ENCODE measurements around the gene BSG.
A peak's percentile ranks its signal among the peaks of the same experiment; 100 is the strongest.
"Not testable (repeated sequence)": the region's sequence is repeated elsewhere in the genome, so short reads cannot be mapped to it uniquely, and the experiment has no call there.

Gene BSG

DNA sequence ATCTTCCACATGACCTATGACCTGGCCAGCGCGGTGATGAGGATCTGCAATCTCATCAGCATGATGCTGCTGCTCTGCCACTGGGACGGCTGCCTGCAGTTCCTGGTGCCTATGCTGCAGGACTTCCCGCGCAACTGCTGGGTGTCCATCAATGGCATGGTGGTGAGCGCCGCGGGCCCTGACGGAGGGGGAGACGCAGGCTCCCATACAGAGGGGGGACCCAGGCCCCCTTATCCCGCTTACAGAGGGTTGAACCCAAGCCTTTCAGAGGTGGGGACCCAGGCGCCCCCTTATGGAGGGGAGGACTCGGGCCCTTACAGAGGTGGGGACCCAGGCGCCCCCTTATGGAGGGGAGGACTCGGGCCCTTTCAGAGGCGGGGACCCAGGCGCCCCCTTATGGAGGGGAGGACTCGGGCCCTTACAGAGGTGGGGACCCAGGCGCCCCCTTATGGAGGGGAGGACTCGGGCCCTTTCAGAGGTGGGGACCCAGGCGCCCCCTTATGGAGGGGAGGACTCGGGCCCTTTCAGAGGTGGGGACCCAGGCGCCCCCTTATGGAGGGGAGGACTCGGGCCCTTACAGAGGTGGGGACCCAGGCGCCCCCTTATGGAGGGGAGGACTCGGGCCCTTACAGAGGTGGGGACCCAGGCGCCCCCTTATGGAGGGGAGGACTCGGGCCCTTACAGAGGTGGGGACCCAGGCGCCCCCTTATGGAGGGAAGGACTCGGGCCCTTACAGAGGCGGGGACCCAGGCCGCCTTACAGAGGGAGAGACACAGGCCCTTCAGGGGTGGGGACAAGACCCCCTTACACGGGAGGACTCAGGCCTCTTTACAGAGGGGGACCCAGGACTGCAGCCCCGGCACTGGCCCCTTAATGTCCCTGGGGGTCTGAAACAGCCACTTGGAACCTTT, 32.9 kb downstream of the BSG start:
- DNase-seq, result not testable (repeated sequence)

DNA sequence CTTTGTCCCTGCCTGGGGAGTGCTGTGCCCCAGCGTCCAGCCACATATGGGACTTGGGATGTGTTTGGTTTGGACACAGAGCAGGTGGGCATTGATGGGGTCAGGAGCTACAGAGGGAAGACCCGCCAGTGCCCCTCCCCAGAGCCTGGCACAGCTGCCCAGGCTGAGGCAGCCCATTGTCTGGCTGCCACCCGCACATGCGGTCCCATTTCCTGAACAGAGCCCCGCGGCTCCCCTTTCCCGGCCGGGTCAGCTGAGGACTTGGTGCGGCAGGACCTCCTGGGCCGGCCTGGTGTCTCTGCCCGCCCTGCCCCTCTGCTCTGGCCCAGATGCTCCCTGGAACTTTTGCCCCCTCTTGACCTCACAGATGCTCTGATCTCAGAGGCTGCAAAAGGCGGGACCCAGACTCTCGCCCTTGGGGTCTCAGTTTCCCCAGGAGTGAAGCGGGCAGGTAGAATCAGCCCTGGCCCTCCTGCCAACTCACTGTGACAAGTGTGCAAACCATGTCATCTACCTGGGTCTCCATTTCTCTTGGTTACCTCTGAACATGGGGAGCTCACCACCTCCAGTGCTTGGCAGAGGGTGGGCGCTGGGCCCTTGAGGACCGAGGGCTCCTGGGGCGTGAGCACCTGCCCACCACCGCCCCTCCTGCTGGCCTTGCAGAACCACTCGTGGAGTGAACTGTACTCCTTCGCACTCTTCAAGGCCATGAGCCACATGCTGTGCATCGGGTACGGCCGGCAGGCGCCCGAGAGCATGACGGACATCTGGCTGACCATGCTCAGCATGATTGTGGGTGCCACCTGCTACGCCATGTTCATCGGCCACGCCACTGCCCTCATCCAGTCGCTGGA, 35.1 kb downstream of the BSG start:
- DNase-seq, result no peak

DNA sequence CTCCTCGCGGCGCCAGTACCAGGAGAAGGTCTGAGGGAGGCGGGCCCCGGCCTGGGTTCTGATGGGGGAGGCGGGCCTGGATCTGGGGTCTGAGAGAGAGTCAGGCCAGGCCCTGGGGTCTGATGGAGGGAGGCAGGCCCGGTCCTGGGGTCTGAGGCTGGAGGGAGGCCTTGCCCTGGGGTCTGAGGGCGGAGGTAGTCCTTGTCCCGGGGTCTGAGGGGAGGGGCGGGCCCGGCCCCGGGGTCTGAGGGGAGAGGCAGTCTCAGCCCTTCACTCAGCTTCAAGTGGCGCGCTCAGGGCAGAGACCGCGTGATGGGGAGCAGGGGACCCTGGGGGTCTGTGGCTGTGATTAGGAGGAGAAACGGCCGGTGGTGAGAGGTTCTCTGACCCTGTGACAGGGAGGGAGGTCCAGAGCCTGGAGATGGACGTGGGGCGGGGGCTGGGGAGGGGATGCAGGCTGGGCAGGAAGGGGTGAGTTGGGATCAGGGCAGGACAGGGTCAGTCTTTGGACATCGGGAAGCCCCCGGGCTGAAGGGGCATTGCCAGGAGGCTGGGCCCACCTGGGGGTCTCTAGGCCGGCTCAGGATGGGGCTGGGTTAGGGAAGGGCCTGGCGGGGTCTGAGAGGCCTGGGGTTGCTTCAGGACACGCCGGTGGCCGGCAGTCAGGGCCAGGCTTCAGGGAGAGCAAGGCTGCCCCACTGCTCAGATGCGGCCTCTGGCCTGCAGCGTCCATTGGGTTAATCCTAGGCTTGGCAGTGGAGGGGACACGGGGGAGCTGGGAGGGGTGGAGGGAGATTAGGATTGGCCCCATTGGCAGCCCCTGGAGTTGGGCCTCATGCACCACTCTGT, 36.0 kb downstream of the BSG start:
- no peak for DNase-seq

DNA sequence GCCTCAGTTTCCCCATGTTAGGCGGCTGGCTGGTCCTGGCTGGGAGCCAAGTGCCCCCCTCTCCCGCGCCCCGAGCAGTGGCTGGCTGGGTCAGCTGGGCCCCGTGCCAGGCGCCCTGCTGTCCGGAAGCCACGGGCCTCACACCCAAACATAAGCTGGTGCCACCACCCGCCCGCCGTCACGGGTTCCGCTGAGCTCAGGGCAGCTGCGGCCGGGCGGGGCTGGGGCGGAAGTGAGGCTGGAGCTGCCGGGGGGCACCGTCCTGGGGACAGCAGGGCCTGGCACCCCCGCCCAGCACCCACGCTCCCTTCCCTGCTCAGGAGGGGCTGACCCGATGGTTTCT, 36.6 kb downstream of the BSG start:
- no peak for DNase-seq

DNA sequence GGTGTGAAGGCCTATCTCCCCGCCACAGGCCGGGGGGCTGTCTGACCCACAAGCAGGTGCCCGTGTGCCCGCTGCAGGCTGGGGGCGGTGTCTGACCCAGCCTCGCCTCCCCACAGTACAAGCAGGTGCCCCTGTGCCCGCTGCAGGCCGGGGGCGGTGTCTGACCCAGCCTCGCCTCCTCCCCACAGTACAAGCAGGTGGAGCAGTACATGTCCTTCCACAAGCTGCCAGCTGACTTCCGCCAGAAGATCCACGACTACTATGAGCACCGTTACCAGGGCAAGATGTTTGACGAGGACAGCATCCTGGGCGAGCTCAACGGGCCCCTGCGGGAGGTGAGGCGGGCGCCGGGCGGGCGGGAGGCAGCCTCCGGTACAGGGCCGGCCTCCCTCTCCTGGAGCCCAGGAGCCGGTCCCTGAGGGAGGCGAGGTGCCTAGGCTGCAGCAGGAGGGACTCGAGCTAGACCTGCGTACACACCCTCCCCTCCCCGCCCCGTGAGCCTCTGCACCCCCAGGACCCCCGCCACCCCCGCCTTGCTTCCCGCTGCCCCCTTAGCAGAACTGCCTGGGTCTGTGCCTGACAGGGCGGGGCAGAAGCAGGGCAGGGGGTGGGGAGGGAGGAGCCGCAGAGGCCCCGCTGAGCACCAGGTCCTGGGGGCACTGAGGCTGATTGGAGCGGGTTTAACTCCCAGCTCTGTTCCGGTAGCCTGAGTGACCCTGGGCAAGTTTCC, 37.8 kb downstream of the BSG start:
- DNase-seq, result peak; percentile 28 to 64

DNA sequence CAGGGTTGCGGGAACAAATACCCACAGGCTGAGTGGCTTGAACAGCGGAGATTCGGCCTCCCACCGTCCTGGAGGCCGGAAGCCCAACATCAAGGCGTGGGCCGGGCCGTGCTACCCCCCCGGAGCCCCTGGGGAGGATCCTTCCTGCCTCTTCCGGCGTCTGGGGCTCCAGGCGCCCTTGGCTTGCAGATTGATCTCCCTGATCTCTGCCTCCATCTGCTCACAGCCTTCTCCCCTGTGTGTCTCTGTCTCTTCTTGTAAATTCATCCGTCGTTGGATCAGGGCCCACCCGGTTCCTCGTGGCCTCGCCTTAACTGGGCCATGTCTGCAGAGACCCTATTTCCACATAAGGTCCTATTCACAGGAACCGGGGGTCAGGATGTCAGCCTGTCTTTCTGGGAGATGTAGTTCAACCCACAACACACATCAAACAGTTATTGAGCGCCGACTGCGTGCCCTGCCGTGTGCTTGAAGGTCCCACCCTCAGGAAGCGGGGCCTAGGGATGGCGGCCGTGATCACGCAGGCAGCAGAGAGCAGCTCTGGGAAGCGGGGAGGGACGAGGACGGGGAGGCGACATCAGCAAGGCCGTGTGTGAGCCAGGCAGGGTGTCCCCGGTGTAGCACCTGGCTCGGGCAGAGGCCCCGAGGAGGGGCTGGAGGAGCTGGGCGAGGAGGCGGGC, 38.5 kb downstream of the BSG start:
- DNase-seq, result peak; percentile 30 to 77

DNA sequence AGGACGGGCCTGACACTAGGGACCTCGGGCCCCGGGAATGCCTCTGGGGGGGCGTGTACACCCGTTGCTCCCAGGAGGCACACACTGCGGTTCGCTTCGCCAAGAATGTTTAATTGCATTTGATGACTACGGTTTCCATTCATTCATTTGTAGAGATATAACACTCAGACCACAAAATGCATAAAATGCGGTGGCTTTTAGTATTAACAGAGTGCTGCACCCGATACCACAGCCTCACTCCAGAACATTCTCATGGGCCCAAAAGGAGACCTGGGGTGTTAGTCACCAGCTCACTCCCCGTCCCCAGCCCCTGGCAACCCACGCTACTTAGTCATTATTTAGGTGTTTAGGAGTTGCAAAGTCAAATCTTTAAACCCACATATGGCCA, 39.1 kb downstream of the BSG start:
- DNase-seq, result peak; percentile 15 to 56

DNA sequence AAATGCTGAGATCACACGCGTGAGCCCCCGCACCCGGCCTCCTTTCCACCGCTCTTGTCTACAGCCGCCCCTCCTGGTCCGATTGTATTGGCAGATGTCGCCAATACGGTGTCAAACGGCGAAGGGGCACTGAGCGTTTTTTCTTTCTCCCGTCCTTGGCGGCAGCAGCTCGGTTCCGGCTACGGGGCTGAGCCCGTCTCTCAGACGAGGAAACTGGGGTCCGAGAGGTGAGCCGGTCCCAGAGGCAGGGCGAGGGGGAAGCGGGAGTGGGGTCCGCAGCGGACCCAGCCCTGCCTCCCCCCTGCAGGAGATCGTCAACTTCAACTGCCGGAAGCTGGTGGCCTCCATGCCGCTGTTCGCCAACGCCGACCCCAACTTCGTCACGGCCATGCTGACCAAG, 40.5 kb downstream of the BSG start:
- DNase-seq, result no peak

DNA sequence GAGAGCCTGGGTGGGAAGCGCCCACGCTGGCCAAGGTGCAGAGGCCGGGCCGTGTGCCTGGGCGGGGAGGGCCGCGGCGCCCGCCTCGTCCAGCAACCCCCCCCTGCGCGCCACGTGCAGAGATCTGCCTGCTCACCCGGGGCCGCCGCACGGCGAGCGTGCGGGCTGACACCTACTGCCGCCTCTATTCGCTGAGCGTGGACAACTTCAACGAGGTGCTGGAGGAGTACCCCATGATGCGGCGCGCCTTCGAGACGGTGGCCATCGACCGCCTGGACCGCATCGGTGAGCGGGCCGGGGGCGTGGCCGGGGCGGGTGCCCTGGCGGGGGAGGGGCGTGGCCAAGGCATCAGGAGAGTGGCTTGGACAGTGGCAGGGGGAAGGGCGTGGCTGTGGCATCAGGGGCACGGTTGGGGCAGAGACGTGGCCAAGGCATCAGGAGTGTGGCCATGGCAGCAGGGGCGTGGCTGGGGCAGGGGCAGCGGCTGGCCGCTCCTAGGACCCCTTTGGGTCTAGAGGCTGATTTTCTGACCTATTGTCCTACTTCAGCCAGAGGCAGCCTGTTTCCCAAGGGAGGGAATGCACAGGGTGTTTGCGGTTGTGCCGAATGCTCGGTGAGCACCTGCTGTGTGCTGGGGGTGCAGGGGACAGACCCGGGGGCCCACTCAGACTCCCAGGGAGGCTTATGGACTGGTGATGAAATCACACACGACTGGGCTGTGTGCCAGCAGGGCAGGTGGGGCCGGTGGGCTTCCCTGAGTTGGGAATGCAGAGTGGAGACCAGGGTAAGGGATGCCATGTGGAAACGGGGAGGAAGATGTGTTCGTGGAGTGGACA, 41.6 kb downstream of the BSG start:
- no peak for DNase-seq

DNA sequence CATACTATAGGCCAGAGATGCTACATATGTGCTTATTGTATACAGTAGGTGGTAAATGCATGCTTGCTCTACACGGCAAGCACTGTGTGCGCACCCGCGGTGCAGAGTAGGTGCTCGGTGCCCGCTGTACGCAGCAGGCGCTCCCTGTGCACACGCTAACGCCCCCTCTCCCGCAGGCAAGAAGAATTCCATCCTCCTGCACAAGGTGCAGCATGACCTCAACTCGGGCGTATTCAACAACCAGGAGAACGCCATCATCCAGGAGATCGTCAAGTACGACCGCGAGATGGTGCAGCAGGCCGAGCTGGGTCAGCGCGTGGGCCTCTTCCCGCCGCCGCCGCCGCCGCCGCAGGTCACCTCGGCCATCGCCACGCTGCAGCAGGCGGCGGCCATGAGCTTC, 43.2 kb downstream of the BSG start:
- no peak for DNase-seq

DNA sequence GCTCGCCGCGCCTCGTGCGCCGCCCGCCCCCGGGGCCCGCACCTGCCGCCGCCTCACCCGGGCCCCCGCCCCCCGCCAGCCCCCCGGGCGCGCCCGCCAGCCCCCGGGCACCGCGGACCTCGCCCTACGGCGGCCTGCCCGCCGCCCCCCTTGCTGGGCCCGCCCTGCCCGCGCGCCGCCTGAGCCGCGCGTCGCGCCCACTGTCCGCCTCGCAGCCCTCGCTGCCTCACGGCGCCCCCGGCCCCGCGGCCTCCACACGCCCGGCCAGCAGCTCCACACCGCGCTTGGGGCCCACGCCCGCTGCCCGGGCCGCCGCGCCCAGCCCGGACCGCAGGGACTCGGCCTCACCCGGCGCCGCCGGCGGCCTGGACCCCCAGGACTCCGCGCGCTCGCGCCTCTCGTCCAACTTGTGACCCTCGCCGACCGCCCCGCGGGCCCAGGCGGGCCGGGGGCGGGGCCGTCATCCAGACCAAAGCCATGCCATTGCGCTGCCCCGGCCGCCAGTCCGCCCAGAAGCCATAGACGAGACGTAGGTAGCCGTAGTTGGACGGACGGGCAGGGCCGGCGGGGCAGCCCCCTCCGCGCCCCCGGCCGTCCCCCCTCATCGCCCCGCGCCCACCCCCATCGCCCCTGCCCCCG, 43.8 kb downstream of the BSG start:
- no peak for DNase-seq

DNA sequence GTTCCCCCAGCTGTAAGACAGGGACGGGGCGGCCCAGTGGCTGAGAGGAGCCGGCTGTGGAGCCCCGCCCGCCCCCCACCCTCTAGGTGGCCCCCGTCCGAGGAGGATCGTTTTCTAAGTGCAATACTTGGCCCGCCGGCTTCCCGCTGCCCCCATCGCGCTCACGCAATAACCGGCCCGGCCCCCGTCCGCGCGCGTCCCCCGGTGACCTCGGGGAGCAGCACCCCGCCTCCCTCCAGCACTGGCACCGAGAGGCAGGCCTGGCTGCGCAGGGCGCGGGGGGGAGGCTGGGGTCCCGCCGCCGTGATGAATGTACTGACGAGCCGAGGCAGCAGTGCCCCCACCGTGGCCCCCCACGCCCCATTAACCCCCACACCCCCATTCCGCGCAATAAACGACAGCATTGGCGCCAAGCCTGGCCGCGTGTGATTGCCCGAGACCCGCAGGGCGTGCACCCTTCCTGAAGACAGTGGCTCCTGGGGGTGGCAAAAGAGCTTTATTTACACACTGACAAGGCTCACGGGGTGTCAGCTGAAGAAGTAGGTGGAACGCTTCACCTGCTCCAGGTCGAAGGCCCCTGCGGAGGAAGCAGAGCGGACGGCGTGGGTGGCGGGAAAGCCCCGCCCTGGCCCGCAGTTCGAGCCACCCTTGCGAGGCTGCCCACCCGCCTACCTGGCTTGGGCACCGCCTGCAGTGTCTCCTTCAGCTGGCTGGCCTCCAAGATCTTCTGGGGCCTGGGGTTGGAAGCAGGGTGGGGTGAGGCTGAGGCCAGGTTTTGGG, 44.5 kb downstream of the BSG start:
- DNase-seq, result no peak

DNA sequence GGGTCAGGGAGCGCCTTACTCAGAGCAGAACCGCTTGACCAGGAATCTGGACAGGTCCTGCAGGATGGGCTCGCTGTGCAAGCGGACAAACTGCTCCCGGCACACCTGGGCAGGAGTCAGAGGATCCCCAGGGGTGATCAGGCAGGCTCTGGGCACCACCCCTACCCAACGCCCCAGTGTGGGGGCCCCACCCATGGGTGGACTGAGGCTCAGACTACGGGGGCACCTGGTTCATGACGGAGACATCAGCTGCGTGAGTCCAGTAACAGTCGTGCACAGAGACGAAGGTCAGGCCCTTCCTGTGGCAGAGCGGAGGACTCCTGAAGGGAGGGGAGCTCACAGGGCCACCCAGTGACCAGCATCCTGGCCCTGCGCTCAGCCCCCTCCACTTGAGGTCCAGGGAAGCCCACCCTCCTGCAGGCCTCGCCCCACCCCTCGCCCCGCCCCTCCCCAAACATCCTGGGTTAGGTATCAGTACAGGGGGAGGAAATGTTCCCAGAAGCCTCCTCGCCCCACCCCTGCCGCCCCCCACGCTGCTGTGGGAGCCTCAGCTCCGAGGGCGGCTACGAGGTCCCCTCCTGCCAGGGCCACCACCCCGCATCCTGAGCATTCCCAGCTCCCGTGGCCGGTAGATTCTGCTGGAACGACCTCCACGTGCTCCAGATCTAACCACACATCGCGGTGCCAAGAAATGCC, 45.3 kb downstream of the BSG start:
- DNase-seq, result no peak

DNA sequence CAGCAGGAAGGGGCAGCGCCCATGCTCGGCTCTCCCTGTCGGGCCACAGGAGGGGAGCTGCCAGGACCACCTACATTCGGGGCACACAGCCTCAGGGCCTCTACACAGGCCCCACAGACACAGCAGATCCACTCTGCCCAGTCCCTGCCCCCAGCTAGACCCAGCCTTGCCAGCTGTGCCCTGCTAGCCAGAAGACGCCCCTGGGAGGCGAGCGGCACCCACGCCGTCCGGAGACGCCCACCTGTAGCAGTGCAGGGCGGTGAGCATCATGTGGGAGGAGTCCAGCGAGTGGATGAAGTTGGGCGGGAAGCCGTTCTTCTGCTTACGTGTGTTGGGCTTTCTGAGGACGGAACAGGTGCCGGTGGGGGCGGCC, 45.8 kb downstream of the BSG start:
- DNase-seq, result no peak

DNA sequence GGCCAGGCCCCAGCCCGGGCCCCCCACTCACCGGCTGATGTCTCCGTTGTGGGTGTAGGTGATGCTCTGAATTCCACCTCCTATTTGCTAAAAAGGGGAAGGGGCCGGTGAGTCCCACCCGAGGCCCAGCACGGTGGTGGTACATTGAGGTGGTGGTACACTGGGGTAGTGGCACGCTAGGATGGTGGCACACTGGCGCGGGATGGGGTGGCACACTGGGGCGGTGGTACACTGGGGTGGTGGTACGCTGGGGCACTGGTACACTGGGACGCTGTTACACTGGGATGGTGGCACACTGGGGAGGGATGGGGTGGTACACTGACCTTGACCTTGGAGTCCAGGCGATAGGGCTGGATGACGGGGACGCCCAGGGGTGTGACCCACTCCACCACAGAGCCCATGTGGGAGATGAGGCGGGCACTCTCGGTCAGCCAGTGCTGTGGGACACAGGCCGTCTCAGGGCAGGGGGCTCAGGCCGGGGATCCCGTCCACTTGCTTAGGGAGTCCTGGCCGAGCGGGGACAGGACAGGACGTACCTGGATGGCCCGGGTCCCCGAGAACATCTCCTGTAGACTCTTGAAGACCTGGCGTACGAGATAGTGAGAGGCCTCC, 46.4 kb downstream of the BSG start:
- DNase-seq, result no peak

DNA sequence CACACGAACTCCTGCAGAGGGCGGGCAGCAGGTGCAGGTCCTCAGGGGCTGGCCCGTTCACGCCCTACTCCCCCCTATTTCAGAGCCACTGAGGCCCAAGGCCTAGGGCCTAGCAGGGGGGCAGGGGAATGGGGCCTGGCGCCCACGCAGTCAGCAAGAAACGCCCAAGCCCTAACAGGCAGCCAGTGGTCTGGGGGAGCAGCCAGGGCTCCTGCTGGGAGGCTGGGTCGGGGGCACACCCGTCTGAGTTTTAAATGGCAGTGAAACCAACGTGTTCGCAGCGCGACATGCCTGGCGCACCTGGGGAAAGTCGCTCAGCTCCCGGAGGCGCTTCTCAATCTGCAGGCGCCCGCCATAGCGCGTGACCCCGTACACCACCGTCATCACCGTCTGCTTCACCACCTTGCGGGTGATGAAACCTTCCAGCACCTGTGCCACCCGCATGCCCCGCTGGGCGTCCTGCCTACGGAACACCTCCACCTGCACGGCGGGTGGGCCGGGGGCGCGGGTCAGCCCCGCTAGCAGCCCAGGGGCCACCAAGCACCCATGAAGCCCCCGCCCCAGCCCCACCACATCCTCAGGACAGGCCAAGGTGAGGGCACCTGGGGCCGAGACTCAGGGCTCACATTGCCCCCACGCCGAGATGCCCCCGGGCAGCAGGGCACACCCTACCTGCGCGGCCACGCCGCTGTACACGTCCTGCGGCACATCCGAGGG, 47.0 kb downstream of the BSG start:
- no peak for DNase-seq

DNA sequence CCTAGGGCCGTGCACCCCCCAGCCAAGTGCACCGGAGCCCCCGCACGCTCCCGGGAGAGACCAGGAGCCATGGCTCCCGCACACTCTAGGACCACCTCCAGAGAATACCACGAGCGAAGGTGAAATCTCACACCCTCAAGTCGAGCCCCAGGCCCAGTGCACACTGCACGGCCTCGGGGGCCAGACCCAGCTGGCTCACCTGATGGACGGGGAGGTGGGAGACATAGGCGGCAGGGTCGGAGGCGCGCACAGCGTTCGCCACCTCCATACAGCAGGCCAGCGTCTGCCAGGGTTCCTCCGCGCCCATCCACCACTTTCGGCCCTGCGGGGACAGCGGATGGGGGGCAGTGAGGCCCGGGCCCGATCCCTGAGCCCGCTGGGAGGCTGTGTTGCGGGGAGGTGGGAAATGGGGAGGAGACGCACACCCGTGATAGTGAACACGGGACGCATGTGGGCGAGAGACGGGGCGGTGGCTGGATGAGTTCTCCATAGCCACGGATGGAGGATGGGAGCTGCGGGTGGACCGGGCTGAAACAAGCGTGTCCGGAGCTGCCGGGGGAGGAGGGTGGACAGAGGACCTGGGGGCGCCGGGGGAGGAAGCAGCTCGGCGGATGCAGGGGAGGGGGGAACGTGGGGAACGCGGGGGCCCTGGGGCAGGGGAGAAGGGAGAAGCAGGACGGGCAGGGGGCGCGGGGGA, 47.9 kb downstream of the BSG start:
- no peak for DNase-seq
